HG02884 (cell line): ENCODE results near the gene SIX1.

Source experiments
- ATAC-seq: cut with Tn5 transposase; IDR thresholded peaks from one replicate; pipeline ENCODE4 v1.9.1; 2021; ENCODE audit warnings: mild to moderate bottlenecking, moderate library complexity; ENCODE audit not compliant: unreplicated experiment

The SIX1 gene

DNA sequence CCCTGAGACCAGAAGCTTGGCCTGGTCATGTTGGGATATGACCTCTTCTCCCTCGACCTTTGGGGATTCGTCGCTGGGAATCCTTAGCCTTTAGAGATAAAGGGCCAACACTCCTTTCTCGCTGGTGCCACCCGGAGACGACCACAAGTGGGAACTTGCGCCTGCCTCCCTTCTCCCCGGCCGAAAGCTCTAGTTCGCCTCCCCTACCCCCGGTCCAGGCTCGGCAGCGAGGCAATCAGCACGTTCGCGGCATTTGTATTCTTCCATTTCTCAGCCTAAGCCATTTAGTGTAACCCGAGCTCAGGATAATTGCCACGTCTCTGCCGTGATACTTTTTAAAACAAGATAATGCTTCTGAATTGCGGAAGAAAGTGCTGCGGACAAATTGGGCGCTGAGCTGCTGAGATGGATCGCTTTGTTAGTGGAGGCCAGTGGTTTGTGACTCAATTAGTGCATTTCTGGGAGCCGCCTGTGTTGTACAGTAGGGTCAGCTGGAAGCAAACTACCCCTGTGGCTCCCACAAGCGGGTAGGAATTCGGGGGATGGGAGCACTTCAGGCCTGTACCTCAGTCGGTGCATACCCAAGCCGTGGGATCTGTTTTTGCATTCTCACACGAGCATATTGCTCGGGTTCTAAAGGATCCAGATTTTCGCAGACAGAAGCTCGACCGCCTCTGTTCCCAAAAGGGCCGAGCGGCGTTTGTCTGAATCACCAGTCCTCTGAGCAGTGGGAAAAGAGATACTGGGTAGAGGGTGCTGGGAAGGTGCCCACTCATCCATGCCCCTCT lies 6.8 kb upstream of the SIX1 start:
- ATAC-seq, result no peak

DNA sequence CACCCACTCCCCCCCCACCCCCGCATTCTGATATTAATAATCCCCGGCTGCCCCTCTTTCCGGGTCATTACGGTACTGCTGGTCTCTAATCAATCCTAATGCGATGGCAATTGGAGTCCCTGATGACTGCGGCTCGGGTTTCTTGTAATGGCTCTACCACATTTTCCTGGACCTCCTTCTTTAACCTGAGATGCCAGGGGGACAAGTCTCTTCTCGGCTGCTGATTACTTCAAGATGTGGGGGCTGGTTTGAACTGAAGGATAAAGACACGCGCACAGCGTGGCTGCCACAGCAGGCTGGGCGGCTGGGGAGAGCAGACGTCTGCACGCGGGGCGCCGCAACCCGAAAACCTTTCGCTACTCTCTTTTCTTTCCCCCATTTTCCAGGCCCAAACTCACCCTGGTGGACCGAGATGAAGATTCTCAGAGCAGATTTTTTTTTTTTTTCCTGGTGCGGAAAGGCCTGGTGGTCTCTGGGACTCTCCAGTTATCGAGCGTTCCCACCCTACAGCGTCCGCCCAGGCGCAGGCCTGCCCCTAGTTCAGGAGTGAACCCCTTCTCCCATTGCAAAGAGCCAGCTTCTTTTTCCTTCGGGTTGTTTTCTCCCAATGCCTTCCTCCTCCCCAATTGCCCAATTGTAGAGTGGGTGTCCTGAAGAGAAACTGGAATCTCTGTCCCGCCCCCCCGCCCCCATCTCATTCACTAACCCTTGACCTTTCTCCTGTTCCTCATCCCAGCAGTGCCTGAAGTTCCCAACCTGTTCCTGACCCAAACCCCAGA lies 6.0 kb upstream of the SIX1 start:
- no peak for ATAC-seq

DNA sequence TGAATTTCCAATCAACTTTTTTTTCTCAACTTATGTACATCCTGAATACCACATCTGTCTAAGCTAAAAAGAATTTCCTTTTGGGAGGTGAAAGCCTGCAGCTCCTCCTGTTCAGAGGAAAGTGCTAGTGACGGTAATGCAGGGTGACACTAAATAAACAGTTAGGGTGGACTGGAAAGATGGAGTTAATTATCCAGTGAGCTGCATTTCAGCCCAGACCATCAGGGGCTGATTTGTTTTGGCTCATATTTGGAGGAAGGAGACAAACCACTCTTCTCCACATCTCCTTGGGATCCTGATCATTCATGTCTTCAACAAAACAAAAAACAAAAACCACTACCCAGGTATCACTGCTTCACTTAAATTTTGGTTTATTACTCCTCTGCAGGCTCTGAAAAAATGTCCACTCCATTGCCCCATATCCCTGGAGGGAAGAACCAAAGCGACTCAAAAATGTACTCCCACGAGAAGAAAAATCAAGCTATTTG lies 5.1 kb upstream of the SIX1 start:
- ATAC-seq, result no peak

DNA sequence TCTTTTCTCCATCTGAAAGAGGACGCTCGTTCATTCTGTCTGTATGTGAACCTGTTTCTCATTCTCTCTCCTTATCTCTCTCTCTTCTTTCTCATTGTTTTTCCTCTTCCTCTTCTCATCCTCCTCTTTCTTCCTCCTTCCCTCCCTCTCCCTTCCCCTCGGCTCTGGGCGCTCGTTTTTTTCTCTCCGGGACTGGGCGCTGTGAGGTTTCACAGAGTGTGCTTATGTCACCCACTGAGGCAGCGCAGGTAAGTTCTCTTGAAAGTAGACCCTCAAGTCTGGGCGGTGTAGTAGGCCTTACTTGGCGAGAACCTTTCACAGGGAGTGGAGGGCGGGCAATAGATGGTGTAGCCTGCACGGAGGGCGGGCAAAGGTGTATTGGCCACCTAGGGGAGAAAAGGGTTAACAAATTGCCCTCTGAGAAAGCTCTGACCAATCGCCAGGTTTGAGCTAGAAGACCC lies 4.5 kb upstream of the SIX1 start:
- ATAC-seq, result no peak

DNA sequence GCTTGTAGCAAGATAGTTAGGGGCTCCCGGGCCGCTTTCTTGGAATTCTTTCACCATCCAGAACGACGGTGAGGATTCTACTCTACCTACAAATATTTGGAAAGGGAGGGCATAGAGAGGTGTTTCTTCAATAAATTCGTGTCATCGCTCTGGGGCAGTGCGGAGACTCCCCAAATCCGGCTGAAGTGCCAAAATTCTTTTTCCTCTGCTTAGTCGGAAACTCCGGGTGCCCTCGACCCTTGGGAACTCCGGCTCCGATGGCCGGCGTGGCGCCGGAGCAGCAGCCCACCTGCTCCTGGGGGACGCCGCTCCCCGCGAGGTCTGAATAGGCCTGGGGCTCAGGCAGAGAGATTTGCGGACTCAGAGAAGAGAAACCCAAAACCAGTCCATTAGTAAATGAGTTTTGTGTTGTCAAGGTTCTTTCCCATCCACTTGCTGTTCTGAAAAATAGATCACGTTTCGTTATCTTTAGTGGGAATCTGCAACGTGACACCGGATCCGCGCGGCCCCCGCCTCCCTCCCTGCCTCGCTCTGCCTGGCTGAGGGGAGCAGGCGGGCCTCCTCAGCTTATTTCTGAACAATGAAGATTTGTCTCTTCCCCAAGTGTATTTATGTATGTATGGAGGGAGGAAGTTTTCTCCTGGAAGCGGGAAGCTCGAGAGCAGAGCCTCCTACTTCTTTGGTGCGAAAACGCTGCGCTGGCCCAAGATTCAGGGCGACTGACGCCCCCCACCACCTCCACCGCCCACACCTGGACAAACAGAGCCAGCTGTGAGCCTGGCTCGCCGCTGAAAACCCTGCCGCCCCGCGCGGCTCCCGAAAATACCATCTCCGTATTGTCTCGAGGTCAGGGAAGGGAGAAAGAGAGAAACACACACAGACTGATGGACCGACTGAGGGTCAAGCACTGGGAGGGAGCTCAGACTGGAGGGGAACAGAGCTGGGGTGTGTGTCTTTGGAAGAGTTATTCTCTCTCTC lies 3.7 kb upstream of the SIX1 start:
- no peak for ATAC-seq

DNA sequence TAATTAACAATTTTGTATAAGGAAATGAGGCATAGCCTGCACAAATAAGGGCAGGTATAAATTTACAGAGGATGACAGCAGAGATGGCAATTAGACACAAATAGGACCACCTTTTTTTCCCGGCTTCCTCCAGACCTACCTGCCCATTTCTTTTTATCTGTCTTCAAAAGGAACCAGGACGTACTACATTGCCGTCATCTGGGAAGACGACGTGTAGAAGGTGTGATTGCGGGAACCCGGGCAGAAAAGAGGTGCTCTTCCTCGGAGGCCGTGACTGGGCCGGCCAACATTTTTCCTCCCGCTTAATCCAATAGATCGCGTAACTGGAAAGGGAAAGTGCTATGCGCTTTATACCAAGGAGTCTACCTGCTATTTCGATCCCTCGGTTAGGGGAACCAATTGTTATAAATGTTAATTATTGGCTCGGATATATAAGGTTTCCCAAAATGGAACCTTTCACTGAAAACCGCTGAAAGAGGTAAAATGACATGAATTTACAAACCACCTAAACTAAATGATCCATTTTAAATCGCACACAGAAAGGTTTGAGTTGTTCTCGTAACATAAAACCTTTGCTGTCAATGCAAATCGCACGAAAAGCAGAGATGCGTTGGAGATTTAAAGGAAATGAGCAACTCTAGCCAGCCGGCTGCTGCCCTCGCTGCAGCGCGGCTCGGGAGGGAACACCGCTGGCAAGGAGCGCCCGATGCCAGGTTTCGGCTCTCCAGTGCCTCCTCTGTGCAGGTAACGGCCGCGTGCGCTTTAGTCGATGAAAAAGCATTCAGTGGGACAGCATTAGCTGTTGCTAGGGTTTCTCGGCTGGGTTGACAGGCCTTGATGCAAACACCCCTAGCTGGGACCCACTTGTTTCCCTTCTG lies 2.8 kb upstream of the SIX1 start:
- no peak for ATAC-seq

DNA sequence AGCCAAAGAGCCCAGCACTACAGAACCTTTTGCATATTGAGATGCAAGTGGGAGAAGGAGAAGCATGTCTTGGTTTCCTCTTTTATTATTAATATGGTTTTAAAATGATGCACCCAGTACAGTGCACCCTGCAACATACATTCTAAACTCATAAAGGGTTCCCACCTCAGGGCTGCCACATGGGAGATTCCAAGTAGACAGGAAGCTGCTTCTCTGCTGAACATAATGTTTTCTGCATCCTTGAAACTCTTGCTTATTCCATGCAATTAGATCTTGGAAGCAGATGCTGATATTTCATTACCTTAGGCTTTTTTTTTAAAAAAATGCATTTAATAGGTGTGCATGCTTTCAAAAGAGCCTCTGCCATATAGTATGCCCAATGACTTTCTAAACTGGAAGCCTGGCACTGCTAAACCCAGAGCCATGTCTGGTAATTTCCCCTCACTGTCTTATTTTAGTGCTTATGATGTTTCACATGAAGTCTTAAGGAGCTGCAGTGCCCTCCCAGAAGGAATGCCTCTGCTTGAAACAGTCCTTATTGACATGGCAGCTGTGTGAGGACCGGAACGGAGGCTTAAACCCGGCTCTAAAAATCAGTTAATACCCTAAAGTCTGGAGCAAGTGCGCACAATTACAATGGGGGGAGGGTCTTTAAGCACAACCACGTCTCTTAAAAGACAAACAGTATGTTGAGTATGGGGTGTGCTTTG lies 2.0 kb upstream of the SIX1 start:
- ATAC-seq, result no peak

DNA sequence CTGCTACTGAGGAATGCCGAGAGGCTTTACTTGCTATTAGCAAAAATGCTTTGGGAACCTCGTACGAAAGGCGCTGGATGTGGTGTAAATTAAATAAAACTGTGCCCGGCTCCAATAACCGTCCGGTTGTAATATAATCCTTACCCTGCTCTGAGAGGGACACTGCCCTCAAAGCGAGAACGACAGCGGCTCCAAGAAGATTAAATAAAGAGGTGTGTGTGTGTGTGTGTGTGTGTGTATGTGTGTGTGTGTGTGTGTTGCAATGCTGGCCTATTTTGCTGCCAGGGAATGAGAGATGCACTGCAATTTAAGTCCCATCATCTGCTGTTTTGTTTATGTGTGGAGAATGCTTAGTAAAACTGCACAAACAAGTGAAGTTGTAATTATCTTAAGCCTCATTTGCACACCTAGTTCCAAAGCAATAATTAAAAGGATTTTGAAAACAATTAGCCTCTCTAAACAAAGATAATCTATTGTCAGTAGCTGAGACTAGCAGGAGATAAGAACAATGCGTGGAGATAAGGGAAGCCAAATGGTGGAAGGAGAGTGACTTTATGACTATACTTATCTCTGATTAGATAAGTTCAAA lies 1.2 kb upstream of the SIX1 start:
- no peak for ATAC-seq

DNA sequence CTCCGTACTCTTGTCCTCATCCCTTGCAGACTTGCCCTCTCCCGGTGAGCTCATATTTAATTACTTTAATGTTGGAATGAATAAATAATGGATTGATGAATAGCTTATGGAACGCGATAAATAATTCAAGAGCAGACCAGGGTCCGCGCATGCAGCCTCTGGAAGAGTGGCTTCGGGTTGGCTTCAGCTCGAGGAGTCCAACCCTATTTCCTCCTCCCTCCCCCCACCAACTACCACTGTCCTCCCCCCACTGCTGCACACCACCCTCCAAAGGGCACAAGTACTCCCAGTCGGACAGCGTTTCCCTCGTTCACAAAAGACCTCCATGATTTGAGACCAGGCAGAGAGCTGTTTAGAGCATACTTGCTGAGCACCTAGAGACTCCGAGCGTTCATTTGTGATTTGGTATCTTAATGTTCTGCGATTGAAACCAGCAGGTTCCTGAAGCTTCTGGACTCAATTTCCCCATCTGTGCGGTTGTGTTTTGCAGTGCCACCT lies 647 bp upstream of the SIX1 start:
- no peak for ATAC-seq

DNA sequence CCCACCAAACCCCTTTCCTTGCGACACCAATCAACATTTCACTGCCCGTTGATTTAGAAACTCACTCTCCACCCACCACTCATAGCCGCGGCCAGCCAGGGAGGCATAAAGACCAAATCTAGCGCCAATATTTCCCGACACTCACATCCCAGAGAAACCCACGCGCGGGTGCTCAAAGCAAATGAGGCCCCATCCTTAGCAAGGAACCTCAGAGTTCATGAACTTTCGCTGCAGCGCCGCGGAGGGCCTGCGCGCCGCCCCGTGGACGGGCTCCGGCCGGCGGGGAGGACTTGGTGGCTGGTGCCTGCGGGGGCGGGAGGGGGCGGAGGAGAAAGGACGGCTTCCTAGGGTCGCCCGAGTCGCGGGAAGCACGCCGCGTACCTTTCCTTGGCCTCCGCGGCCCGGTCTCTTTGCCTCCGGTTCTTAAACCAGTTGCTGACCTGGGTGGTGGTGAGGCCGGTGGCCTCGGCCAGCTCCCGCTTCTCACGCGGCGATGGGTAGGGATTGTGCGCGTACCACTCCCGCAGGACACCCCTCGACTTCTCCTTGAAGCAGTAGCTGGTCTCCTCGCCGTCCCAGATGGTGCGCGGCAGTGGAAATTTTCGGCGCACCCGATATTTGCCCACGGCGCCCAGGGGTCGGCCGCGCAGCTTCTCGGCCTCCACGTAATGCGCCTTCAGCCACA lies 886 bp downstream of the SIX1 start:
- no peak for ATAC-seq

DNA sequence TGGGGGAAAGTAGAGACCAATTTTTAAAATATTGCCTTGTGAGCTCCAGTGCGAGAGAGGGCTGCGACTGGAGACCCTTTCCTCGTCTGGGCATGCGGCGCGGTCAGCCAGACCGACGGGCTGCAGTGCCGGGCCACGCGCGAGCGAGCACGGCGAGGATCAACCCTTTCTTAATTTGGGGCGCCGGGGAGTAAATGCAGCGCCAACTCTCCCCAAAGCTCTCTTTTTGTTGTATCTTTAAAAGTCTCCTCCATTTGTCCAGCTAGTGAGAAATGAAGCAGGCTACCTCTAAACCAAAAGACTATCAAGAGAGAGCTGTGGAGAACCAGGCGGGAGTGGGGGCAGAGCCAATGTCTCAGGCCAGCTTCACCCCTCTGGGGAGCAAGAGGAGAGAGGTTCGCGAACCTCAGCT lies 1.4 kb downstream of the SIX1 start:
- no peak for ATAC-seq

DNA sequence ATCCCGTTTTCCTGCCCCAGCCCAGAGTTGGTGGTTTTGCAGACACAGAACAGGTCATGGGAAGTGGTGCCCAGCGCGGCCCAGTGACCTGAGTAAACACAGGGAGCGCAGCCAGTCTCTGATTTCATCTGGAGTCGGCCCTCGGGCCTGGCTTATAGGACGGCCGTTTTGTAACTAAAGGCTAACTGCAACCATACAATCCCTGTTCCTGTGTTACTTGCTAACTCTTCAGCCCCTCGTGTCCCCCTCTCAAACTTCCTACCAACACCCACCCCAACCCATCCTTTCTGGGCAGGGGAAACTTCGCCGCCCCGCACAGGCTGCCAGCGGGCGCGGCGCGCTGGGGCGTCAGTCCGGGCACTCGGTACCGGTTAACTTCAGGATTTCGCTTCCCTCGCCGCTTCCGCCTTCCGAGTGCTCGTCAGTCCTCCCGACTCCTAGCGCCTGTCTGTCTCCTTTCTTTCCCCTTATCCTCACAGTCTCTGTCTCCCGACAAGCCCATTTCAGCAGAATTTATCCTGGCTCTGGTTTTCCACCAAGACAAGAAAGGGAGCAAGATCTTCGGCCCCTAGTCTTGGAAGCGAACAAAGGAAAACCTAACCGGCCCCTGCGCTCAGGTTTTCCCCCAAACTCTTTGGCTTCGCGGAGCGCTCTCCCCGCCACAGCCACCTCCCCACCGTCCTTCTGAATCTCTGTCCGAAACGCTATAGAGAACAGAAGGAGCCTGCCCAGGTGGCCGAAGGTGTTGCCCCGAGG lies 2.0 kb downstream of the SIX1 start:
- ATAC-seq, result no peak

DNA sequence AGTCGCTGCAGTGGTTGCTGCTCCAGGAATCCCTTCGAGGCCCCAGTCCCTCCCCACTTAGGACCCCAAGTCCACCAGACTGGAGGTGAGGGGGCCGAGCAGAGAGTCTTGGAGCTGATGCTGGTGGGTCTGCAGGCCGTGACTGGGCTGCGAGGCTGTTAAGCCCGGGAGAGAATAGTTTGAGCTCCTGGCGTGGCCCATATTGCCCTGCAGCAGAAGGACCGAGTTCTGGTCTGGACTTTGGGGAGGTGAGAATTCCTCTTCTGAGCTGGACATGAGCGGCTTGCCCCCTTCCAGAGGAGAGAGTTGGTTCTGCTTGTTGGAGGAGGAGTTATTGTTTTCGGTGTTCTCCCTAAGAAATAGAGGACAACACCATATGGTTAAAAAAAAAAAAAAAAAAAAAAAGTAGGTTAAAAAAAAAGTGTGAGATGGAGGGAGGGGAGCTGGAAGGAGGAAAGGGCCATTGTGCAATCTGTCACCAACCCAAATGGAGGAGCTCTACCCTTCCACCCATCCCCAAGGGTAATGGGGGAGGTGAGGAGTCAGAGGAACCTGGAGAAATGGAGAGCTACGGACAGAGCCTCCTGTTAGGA lies 3.0 kb downstream of the SIX1 start:
- no peak for ATAC-seq

DNA sequence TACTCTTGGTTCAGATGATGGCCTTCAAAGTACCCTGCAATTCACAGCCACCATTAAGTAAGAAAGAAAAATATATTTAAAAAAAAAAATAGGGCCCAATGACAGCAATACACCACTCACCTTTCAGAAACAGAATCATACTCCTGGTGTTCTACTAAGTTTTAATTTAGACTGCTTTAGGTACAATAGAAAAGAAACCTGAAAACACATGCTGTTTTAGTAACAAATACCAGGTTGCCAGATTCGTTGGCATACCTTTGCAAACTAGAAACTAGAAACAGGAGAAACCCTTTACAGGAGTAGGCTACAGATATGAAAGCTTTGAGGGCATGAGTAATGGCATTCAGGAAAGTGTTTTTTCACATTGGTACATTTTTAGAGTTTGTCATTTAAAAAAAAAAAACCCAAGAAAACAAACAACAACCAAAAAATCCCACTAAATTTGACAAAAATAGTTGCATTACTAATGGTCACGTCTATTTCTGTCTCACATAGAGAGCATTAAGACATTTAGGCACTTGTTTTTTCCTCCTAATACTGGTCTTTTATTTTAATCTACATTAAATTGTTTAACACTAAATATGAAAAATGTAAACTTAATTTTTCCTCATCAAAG lies 4.0 kb downstream of the SIX1 start:
- ATAC-seq, result no peak

DNA sequence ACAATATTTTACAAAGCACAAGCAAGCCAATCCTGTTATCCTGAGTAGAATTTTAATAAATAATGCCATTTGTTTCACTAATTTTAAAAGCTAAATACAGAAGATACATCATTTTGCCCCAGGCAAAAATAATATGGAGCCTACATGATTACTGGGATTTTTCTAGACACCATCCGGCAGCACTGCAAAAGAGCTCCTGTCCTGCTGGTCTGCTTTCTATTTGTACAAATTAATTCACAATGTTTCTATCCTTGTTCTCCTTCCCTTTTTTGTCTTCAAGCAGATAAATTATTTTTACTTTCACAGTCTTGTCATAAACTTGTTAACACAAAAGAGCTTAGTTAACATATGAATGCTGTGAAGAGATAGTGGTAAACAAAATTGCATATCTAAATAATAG lies 4.6 kb downstream of the SIX1 start:
- ATAC-seq, result no peak

DNA sequence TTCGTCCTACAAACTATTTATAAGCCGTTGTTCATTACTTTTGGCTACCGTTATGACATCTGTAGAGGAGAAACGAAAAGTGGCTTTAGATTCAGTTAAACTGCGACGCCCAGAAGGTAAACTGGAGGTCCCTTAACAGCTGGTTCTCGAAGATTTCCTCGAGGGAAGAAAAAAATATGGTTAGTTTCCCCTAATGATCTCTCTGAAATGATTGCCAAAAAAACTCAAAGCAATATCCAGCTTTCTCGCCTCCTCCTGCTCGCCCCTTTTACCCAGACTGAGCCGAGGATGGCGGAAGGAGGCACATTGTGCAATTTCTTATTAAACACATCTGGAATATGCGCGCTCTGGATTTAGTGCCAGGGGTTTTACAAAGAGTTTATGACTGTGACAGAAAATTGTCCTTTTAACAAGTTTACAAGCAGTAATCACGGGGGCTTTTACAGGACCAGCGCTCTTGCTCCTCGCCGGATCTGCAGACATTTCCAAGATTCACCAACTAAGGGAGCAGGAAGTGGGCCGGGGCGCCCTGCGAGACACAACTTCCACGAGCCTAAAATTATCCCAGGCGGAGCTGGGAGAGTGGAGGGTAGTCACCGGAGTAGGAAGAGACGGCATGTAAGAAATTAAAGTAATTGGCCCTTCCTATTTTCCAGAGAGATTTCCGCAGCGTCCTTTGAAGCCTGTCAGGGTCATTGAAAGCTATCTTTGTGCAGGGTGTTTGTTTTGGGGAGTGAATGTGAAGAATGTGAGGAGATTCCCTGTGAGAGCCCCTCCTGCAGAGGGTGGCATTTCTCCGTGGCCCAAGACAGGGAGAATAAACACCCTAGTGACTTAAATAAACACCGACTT lies 5.6 kb downstream of the SIX1 start:
- no peak for ATAC-seq
